Nephron progenitor cell (in vitro differentiated cells): ENCODE measurements around the gene AFF2.

ENCODE experiments used
- DNase-seq: peaks from one replicate; pipeline ENCODE4 v3.0.0; 2021
- H3K27ac Mint-ChIP-seq: 2 replicates; pipeline ENCODE4 v1.8.0; 2021; ENCODE audit warnings: mild to moderate bottlenecking, moderate library complexity, mixed read lengths
- H3K27me3 Mint-ChIP-seq: 2 replicates; pipeline ENCODE4 v1.8.0; 2021; ENCODE audit warnings: mild to moderate bottlenecking, low read depth, mixed read lengths; ENCODE audit not compliant: poor library complexity
- H3K36me3 Mint-ChIP-seq: 2 replicates; pipeline ENCODE4 v1.8.0; 2021; ENCODE audit warnings: low read depth, mixed read lengths
- H3K4me1 Mint-ChIP-seq: 2 replicates; pipeline ENCODE4 v1.8.0; 2021; ENCODE audit warnings: mixed read lengths
- H3K4me3 Mint-ChIP-seq: 2 replicates; pipeline ENCODE4 v1.8.0; 2021; ENCODE audit warnings: mild to moderate bottlenecking, moderate library complexity, mixed read lengths
- H3K9me3 Mint-ChIP-seq: 2 replicates; pipeline ENCODE4 v1.8.0; 2021; ENCODE audit warnings: mild to moderate bottlenecking, moderate library complexity, mixed read lengths
- CTCF ChIP-seq: fragments of 200-600 bp; sonication (generic); IDR thresholded peaks from 2 replicates; pipeline ENCODE4 v1.5.0; 2021; ENCODE audit warnings: antibody characterized with exemption

AFF2 gene

GRCh38 chrX:148784856-148785255 is 284.4 kb downstream of the AFF2 start:
- no peak for TF ChIP-seq CTCF
- no peak overlapping the region for H3K4me3 Mint-ChIP-seq
- H3K36me3 Mint-ChIP-seq = peaks cover 7% of the 10 kb centered on the region
- H3K27me3 Mint-ChIP-seq = no peaks in the 10 kb centered on the region
- H3K9me3 Mint-ChIP-seq = peaks cover 21% of the 10 kb centered on the region
- no peaks in the 10 kb centered on the region for H3K4me1 Mint-ChIP-seq
- no peak overlapping the region for H3K27ac Mint-ChIP-seq
- no peak for DNase-seq

GRCh38 chrX:148785256-148785655 is 284.8 kb downstream of the AFF2 start:
- no peaks in the 10 kb centered on the region for H3K27me3 Mint-ChIP-seq
- H3K27ac Mint-ChIP-seq = no peak overlapping the region
- no peak for DNase-seq
- H3K4me1 Mint-ChIP-seq = no peaks in the 10 kb centered on the region
- H3K4me3 Mint-ChIP-seq = no peak overlapping the region
- H3K9me3 Mint-ChIP-seq = peaks cover 17% of the 10 kb centered on the region
- TF ChIP-seq CTCF = no peak
- H3K36me3 Mint-ChIP-seq = peaks cover 3% of the 10 kb centered on the region

GRCh38 chrX:148788449-148788848 is 288.0 kb downstream of the AFF2 start:
- Mint-ChIP-seq H3K36me3 (no peaks in the 10 kb centered on the region), H3K4me1 (no peaks in the 10 kb centered on the region), H3K27ac (no peak overlapping the region), H3K4me3 (no peak overlapping the region), H3K9me3 (peaks cover 11% of the 10 kb centered on the region), H3K27me3 (no peaks in the 10 kb centered on the region)
- no peak for DNase-seq
- TF ChIP-seq CTCF = no peak

- TF ChIP-seq CTCF = no peak
- H3K9me3 Mint-ChIP-seq = peaks cover 16% of the 10 kb centered on the region
- H3K4me3 Mint-ChIP-seq = no peak overlapping the region
- DNase-seq = no peak
- no peak overlapping the region for H3K27ac Mint-ChIP-seq
- H3K4me1 Mint-ChIP-seq = no peaks in the 10 kb centered on the region
- H3K27me3 Mint-ChIP-seq = no peaks in the 10 kb centered on the region
- no peaks in the 10 kb centered on the region for H3K36me3 Mint-ChIP-seq
These were observed 293.9 kb downstream of the AFF2 start for GRCh38 chrX:148794350-148794749.

GRCh38 chrX:148804579-148805355 is 304.4 kb downstream of the AFF2 start:
- no peak for DNase-seq
- TF ChIP-seq CTCF = no peak
- Mint-ChIP-seq H3K36me3 (no peaks in the 10 kb centered on the region), H3K4me1 (peaks cover 17% of the 10 kb centered on the region), H3K27me3 (no peaks in the 10 kb centered on the region), H3K4me3 (no peak overlapping the region), H3K9me3 (peaks cover 8% of the 10 kb centered on the region), H3K27ac (no peak overlapping the region)
